C4-2B (cell line): ENCODE results near the gene AXIN1.
A peak's percentile ranks its signal among the peaks of the same experiment; 100 is the strongest.

Experiments
- H3K27ac ChIP-seq: fragments of 450-650 bp; 2 replicates; pipeline ENCODE4 v1.5.1; 2017
- ZFX ChIP-seq: fragments of 450-650 bp; IDR thresholded peaks from 2 replicates; pipeline ENCODE4 v1.6.1; 2017
- TF ChIP-seq, protein P1 (sequence below): fragments of 450-650 bp; conservative IDR thresholded peaks from 2 replicates; pipeline ENCODE4 v1.5.1; 2017; ENCODE audit warnings: mild to moderate bottlenecking

The AXIN1 gene

DNA sequence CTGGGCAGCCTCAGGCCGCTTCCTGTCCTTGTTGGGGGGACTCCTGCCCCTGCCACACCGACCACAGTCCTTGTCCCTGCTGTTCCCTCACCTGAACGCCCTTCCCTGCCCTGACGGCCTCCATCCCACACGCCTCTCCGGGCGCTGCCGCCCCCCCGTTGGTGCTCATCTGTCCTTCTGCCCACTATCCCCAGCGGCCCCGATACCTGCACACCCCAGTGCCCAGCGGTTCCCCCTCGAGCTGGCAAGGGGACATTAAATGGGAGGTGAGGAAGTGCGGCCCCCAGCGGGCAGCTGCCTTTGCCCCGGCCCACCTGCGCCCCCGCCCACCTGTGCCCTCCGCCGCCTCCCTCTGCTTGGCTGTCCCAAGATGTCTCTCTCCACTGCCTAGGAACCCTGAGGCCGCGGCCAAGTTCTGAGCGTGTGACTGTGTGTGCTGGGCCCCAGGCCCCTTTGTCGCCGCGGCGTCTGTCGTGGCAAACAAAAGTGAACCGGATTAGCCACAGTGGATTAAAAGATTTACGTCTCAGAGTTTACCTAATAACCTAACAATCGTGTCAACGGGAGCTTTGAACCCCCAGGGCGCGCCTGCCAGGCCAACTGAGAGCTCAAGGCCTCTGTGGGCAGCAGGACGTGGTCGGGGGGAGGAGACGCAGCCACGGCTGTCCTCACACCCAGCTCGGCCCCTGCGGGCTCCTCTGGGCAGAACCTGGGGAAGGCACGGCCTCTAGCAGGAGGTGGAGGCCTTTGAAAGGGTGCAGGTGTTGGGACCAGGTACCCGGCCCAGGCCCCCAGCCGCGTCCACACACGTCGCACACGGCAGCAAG, 7.6 kb upstream of the AXIN1 start:
- TF ChIP-seq, protein P1, sequence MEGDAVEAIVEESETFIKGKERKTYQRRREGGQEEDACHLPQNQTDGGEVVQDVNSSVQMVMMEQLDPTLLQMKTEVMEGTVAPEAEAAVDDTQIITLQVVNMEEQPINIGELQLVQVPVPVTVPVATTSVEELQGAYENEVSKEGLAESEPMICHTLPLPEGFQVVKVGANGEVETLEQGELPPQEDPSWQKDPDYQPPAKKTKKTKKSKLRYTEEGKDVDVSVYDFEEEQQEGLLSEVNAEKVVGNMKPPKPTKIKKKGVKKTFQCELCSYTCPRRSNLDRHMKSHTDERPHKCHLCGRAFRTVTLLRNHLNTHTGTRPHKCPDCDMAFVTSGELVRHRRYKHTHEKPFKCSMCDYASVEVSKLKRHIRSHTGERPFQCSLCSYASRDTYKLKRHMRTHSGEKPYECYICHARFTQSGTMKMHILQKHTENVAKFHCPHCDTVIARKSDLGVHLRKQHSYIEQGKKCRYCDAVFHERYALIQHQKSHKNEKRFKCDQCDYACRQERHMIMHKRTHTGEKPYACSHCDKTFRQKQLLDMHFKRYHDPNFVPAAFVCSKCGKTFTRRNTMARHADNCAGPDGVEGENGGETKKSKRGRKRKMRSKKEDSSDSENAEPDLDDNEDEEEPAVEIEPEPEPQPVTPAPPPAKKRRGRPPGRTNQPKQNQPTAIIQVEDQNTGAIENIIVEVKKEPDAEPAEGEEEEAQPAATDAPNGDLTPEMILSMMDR: no peak
- TF ChIP-seq ZFX: no peak
- H3K27ac ChIP-seq: no peak overlapping the region

DNA sequence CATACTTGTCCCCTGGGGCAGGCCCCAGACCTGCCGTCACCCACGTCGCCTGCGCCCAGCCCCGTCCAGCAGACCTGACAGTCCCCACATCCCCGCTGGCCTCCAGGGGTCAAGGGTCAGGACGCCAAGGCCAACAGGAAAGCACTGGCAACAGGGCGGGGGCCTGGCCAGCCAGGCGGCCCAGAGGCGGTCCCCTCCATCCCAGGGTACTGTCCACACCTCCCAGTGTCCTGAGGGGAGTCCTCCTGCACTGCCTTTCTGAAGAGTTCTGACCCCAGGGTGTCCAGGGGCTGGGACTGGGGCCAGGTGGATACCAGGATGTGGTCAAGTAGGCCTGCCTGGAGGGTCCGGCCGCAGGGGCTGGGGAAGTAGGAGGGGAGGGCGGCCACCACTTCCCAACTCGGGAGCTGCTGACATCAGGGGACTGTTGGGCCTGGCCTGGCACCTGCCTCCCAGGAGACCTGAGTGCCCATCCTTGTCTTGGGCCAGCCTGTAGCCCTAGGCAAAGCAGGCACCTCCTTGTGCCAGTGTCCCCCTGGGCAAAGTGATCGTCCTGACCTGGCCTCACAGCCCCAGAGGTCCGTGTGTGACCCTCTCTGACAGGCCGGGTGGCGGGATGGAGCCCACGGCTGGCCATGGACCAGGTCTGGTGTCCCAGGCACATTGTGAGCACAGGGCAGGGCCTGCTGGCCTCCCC, 6.7 kb upstream of the AXIN1 start:
- TF ChIP-seq, protein P1: no peak
- no peak for TF ChIP-seq ZFX

DNA sequence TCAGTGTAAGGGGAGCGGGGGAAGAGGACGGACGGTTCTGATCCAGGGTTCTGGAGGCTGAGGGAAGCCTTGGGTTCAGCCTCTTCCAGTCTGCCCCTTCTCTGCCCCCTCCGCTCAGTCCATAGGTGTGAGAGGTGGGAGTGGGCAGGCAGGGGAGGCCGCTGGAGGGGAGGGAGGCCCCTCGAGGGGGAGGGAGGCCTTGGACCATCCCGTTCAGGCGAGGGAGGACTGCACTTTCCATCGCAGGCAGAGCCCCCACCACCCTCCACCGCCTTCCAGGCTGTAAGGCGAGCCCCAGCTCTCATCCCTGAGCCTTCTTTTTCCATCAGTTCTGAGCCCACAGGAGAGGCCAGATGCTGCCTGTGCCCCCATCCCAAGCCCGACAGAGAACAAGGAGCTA, 4.2 kb upstream of the AXIN1 start:
- no peak for TF ChIP-seq ZFX
- TF ChIP-seq, protein P1: no peak
- no peak overlapping the region for H3K27ac ChIP-seq

More for the DNA sequence above, 6.7 kb upstream of the AXIN1 start:
- H3K27ac ChIP-seq: no peak overlapping the region

DNA sequence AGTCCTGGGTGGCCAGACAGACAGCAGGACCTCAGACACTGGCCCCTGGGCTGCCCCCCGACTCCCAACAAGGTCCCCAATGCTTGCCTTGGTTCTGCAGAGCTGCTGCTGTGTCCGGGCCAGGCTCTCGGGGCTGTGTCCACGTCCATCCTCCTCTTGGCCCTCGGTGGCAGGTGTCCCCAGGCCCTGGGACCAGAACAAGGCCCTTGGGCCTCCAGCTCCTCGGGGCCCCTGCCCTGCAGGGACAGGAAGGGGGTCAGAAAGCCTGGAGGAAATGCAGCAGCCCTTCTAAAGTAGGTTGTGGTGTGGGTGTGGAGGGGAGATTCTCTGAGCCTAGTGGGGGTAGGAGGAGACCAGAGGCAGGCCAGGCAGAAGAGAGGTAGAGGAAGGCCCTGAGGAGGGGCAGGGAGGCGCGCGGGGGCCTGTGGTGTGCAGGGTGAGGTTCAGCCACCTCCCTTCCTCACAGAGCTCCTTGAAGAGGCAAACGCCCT, 2.5 kb upstream of the AXIN1 start:
- TF ChIP-seq, protein P1: no peak
- TF ChIP-seq ZFX: no peak
- no peak overlapping the region for H3K27ac ChIP-seq

DNA sequence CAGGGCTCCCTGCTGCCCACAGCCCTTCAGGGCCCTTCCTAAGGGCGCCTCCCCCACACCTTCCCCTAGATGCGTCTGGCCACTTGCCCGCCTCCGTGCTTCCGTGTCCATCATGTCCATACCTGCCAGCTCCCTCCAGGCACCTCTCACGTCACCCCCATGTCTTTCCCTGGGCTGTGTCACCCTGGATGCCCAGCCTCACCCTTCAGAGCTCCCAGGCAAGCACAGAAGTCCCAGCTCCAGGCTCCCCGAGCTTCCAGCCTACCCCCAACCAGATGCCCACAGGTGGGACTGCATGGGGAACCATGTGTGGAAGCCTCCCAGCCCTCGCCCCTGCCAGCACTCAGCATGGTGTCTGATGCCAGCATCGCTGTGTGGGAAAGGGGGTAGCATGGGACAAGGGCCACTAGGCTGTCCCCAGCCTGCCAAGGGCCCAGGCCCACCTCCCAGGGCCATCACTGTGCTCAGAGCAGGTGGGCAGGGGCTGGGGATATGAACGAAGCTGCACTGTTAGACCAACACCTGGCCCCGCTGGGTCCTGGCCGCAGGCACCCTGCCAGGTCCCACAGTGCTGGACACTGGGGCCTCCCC, 1.9 kb upstream of the AXIN1 start:
- no peak overlapping the region for H3K27ac ChIP-seq
- TF ChIP-seq, protein P1: no peak
- TF ChIP-seq ZFX: no peak

DNA sequence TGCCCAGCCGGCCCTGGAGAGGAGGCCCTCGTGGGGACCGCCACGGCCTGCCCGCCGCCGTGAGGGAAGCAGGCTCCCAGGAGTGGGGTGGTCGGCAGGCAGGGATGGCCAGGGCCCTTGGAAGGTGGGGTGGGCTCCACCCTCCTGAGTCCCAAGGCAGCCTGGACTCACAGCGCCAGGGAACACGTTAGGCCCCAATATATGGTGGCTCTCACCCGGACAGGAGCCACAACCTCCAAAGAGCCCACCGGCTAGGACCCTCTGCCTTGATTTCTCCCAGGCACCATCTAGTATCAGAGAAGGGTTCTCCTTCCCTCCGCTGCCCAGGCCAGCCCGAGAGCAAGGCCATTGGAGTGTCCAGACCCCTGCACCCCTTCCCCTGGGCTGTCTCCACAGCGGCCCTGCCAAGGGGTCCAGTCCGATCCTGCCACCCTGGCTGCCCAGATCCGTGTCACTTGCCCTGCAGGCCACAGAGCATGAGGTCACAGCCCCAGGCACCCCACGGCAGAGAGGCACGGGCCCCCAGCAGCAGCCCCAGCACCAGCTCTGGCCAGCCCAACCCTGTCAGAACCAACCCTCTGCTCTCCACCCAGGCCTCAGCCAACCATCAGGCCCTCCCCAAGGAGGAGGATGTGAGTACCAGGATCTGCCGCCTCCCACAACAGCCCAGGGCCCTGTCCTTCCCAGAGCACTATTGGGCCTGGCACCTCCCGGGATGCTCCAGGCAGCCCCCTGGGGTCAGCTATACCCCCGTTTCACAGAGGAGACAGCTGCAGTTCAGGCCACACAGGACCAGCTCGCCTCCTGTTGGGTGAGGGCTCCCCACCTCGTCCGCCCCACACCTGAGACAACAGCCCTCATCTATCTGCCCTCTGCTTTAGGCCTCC, 1.1 kb upstream of the AXIN1 start:
- TF ChIP-seq, protein P1: no peak
- no peak for TF ChIP-seq ZFX

More for the DNA sequence above, 1.1 kb upstream of the AXIN1 start:
- peak overlapping the region; percentile 41; the same call in 1 of the 2 replicates for H3K27ac ChIP-seq
